ENCODE data around the gene RPTOR. TPM values are rescaled to one million over a fixed set of nuclear protein-coding genes. Genes with fewer than 3 reads are reported as not detected.

Gene RPTOR
- total RNA-seq, 4 donors from 2014 or later = 18.7 to 35.4 (median 21.0) TPM

GRCh38 chr17:80789356-80789902 lies 244.8 kb downstream of the RPTOR start:
- no peak for TF ChIP-seq CTCF (IDR thresholded peaks at IDR 0.05; ENCODE audit: low read depth)

- no peak for TF ChIP-seq CTCF (IDR thresholded peaks at IDR 0.05; ENCODE audit: low read depth)
These were observed 245.6 kb downstream of the RPTOR start for GRCh38 chr17:80790021-80790765.

- no peak for TF ChIP-seq CTCF (IDR thresholded peaks at IDR 0.05; ENCODE audit: low read depth)
These were observed 246.5 kb downstream of the RPTOR start for GRCh38 chr17:80790981-80791742.

- TF ChIP-seq CTCF (IDR thresholded peaks at IDR 0.05; ENCODE audit: low read depth) = no peak
These were observed 247.2 kb downstream of the RPTOR start for GRCh38 chr17:80791758-80792284.

GRCh38 chr17:80792373-80792781 lies 247.7 kb downstream of the RPTOR start:
- TF ChIP-seq CTCF (IDR thresholded peaks at IDR 0.05; ENCODE audit: low read depth) = no peak

GRCh38 chr17:80793421-80793820 lies 248.8 kb downstream of the RPTOR start:
- TF ChIP-seq CTCF (IDR thresholded peaks at IDR 0.05; ENCODE audit: low read depth) = no peak

- TF ChIP-seq CTCF (IDR thresholded peaks at IDR 0.05; ENCODE audit: low read depth) = no peak
These were observed 249.2 kb downstream of the RPTOR start for GRCh38 chr17:80793851-80794267.
